Ectodermal cell (in vitro differentiated cells): Measurements from ENCODE around the gene RALGAPA2.
"Not testable (repeated sequence)": the region's sequence is repeated elsewhere in the genome, so short reads cannot be mapped to it uniquely, and the experiment has no call there.

Experiments
- H3K27ac ChIP-seq: 2 replicates; pipeline ENCODE4 v1.7.0; 2013; ENCODE audit warnings: mild to moderate bottlenecking, low read depth, low read length; ENCODE audit not compliant: insufficient read depth, poor library complexity, severe bottlenecking
- H3K27me3 ChIP-seq: 2 replicates; pipeline ENCODE4 v1.7.0; 2013; ENCODE audit warnings: mild to moderate bottlenecking, low read length; ENCODE audit not compliant: insufficient read depth, control insufficient read depth, poor library complexity, severe bottlenecking
- H3K36me3 ChIP-seq: one replicate; pipeline ENCODE4 v1.7.0; 2013; ENCODE audit warnings: low read length; ENCODE audit not compliant: control insufficient read depth, insufficient read depth
- H3K4me1 ChIP-seq: one replicate; pipeline ENCODE4 v1.7.0; 2013; ENCODE audit warnings: low read length; ENCODE audit not compliant: control insufficient read depth, insufficient read depth
- H3K4me3 ChIP-seq: 2 replicates; pipeline ENCODE4 v1.7.0; 2013; ENCODE audit warnings: low read depth, low read length, control low read depth; ENCODE audit not compliant: insufficient read depth
- H3K9me3 ChIP-seq: 2 replicates; pipeline ENCODE4 v1.7.0; 2013; ENCODE audit warnings: mild to moderate bottlenecking, low read length, moderate library complexity; ENCODE audit not compliant: control insufficient read depth
- WGBS, 2 experiments: methylation state at CpG; one replicate each; pipeline ENCODE4 v1.1.7; 2013; ENCODE audit warnings: missing lambda C conversion rate in 2 of 2; 5-methylcytosine and 5-hydroxymethylcytosine counted together

Gene RALGAPA2

GRCh38 chr20:20549267-20549612, 163.2 kb downstream of the RALGAPA2 start:
- H3K36me3 ChIP-seq, result no peaks in the 10 kb centered on the region
- no peaks in the 10 kb centered on the region for H3K27me3 ChIP-seq
- H3K4me1 ChIP-seq, result no peaks in the 10 kb centered on the region
- 96 to 99% methylated on average over 6 of the region's 6 CpGs for WGBS, 2 experiments
- H3K9me3 ChIP-seq, result no peaks in the 10 kb centered on the region
- H3K27ac ChIP-seq, result no peak overlapping the region
- no peak overlapping the region for H3K4me3 ChIP-seq

DNA sequence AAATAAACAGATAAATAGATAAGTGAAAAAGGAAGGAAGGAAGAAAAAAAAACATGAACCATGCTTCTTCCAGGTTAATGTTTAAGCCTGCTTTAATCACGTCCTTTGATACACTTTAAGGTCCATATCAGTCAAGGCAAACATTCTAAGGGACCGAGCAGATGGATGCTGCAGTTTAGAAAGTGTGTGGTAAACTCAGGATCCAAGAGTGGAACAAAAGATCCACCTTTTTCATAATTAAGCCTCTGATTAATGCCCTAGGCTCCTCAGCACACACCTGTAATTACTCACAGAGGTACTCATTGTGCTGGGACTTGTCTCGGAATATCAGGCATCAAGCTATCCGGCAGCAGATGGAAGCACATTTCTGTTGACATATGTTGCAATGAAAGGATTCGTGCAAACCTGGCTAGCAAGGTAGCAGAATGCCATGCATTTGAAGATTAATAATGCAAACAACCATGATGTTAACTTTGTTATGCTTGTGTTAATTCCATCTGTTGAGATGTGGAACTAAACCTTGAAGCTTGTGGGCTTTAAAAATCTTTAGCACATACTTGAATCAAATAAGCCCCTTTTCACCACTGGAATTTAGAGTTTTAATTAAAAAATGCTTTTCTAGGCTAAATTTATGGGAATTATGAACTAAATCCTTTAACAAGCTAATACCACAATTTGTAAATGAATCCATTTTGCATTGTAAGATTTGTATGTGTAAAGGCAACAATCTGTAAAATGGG, 163.7 kb downstream of the RALGAPA2 start:
- Histone ChIP-seq H3K4me1 (no peaks in the 10 kb centered on the region), H3K27ac (no peak overlapping the region), H3K4me3 (no peak overlapping the region), H3K27me3 (no peaks in the 10 kb centered on the region), H3K36me3 (no peaks in the 10 kb centered on the region), H3K9me3 (no peaks in the 10 kb centered on the region)
- WGBS, 2 experiments, result 96 to 97% methylated on average over 5 of the region's 5 CpGs

DNA sequence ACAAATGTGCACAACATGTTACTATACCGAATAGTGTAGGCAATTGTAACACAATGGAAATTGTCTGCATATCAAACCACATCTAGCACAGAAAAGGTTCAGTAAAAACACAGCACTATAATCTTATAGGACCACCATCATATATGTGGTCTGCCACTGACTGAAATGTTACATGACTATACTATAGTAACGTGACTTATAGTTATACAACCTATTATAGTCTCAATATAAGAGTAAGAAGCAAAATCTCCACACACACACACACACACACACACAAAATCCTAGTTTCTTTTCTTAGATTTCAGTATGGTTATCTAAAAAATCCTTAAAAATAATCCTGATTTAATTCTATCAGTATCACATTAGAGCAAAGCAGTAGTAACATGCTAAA, 164.6 kb downstream of the RALGAPA2 start:
- no peaks in the 10 kb centered on the region for H3K4me1 ChIP-seq
- H3K27me3 ChIP-seq, result no peaks in the 10 kb centered on the region
- no peak overlapping the region for H3K27ac ChIP-seq
- H3K9me3 ChIP-seq, result no peaks in the 10 kb centered on the region
- 93 to 98% methylated on average over 1 to 2 of the region's 2 CpGs for WGBS, 2 experiments
- no peak overlapping the region for H3K4me3 ChIP-seq
- no peaks in the 10 kb centered on the region for H3K36me3 ChIP-seq

- 91 to 97% methylated on average over 4 of the region's 5 CpGs for WGBS, 2 experiments
- H3K4me3 ChIP-seq, result no peak overlapping the region
- no peaks in the 10 kb centered on the region for H3K9me3 ChIP-seq
- H3K4me1 ChIP-seq, result no peaks in the 10 kb centered on the region
- no peaks in the 10 kb centered on the region for H3K27me3 ChIP-seq
- H3K36me3 ChIP-seq, result no peaks in the 10 kb centered on the region
- H3K27ac ChIP-seq, result no peak overlapping the region
Observed at GRCh38 chr20:20547221-20547875, 165.1 kb downstream of the RALGAPA2 start.

DNA sequence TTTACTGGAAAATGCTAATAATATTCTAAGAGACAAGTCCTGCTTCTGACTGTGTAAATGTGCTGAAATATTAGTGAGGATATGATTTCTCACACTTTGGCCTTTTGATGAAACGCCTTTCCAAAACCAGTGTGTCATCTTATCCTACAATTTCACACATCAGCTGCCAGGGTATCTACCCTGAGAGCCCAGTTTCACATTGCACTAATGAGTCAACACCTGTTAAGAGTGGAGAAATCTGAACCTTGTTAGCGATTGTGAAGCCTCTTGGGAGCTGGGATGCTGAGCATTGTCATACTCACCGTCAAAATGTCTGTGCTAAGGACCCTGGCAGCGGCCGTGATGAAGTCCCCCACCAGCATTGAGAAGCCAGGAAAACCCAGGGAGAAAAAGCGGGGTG, 166.0 kb downstream of the RALGAPA2 start:
- no peaks in the 10 kb centered on the region for H3K4me1 ChIP-seq
- no peaks in the 10 kb centered on the region for H3K9me3 ChIP-seq
- H3K4me3 ChIP-seq, result no peak overlapping the region
- H3K27ac ChIP-seq, result no peak overlapping the region
- H3K36me3 ChIP-seq, result no peaks in the 10 kb centered on the region
- H3K27me3 ChIP-seq, result no peaks in the 10 kb centered on the region
- WGBS, 2 experiments, result 92 to 95% methylated on average over 6 of the region's 6 CpGs

DNA sequence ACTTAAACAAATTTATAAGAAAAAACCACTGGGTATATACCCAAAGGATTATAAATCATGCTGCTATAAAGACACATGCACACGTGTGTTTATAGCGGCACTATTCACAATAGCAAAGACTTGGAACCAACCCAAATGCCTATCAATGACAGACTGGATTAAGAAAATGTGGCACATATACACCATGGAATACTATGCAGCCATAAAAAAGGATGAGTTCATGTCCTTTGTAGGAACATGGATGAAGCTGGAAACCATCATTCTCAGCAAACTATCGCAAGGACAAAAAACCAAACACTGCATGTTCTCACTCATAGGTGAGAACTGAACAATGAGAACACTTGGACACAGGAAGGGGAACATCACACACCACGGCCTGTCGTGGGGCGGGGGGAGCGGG, 169.1 kb downstream of the RALGAPA2 start:
- H3K27ac ChIP-seq, H3K9me3 ChIP-seq, H3K4me3 ChIP-seq, H3K4me1 ChIP-seq, H3K27me3 ChIP-seq, H3K36me3 ChIP-seq: not testable (repeated sequence)
- WGBS, 2 experiments, result 92 to 98% methylated on average over 4 to 6 of the region's 7 CpGs

DNA sequence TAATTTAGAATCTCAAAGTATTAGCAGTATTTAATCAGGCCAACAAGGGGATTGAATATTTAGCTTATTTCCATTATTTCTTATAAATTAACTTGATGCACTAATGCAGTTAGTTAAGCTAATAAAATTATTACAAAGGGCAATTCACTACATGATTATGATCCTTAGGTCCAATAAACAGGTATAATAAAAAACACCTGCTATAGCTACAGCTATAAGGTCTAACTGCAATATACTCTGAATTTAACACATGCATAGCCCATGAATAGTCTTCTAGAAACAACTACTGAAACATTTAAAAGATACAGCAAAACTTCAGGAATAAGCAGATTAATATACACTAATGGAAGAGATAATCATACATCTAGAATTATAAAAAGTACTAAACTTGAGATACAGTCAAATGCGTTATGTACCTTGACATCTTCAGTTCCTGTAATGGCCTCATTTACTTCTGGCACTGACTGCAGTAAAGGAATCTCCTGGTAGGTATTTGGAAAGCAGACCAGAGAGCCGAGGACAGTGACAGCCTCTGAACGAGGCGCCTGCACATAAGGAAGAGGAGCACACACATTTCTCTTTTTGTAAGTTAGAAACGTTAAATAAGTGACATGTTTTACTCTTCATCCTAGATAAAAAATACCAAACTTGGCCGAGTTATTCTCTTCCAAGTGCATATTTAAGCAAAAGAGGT, 176.1 kb downstream of the RALGAPA2 start:
- Histone ChIP-seq H3K9me3 (no peaks in the 10 kb centered on the region), H3K27me3 (no peaks in the 10 kb centered on the region), H3K4me1 (no peaks in the 10 kb centered on the region), H3K27ac (no peak overlapping the region), H3K4me3 (no peak overlapping the region), H3K36me3 (no peaks in the 10 kb centered on the region)
- 90 to 94% methylated on average over 6 of the region's 6 CpGs for WGBS, 2 experiments

GRCh38 chr20:20535051-20535450, 177.4 kb downstream of the RALGAPA2 start:
- no peaks in the 10 kb centered on the region for H3K27me3 ChIP-seq
- no peak overlapping the region for H3K4me3 ChIP-seq
- WGBS, 2 experiments, result 88 to 90% methylated on average over 3 of the region's 3 CpGs
- H3K27ac ChIP-seq, result no peak overlapping the region
- H3K4me1 ChIP-seq, result no peaks in the 10 kb centered on the region
- no peaks in the 10 kb centered on the region for H3K9me3 ChIP-seq
- no peaks in the 10 kb centered on the region for H3K36me3 ChIP-seq

GRCh38 chr20:20531283-20531682, 181.2 kb downstream of the RALGAPA2 start:
- WGBS, 2 experiments, result 88 to 90% methylated on average over 6 of the region's 6 CpGs
- no peaks in the 10 kb centered on the region for H3K27me3 ChIP-seq
- H3K4me1 ChIP-seq, result no peaks in the 10 kb centered on the region
- no peaks in the 10 kb centered on the region for H3K36me3 ChIP-seq
- H3K27ac ChIP-seq, result no peak overlapping the region
- H3K9me3 ChIP-seq, result no peaks in the 10 kb centered on the region
- H3K4me3 ChIP-seq, result no peak overlapping the region

GRCh38 chr20:20530428-20531151, 181.9 kb downstream of the RALGAPA2 start:
- no peak overlapping the region for H3K27ac ChIP-seq
- no peak overlapping the region for H3K4me3 ChIP-seq
- no peaks in the 10 kb centered on the region for H3K36me3 ChIP-seq
- no peaks in the 10 kb centered on the region for H3K27me3 ChIP-seq
- H3K9me3 ChIP-seq, result no peaks in the 10 kb centered on the region
- no peaks in the 10 kb centered on the region for H3K4me1 ChIP-seq
- WGBS, 2 experiments, result 94 to 96% methylated on average over 7 of the region's 7 CpGs
